Naive thymus-derived CD8-positive, alpha-beta T cell (primary cell): ENCODE measurements around the gene CERS3. TPM values are rescaled to one million over a fixed set of nuclear protein-coding genes. Genes with fewer than 3 reads are reported as not detected.

Source experiments
- ATAC-seq, 2 donors: fragments of 150-1000 bp; cut with Tn5 transposase in 1 of 2; sonication (Bioruptor Pico), chemical (Tn5 transposase) in 1 of 2; 1 replicate in 1 of 2; 2 replicates in 1 of 2; pipeline ENCODE4 v1.10.0; 2021; ENCODE audit warnings: mild to moderate bottlenecking in 2 of 2, moderate library complexity in 2 of 2
- POLR2A ChIA-PET: fragments of 350-600 bp; sonication (Branson Sonifier 250); formaldehyde crosslinking; loops from one replicate; lab custom pipeline; 2021; ENCODE audit warnings: antibody characterized with exemption; lab: Charles Lee
- DNase-seq, 10 donors: peaks; one replicate each; pipeline versions ENCODE4 v3.0.0 to v3.0.0-alpha.2; 2020 to 2022
- H3K27ac Mint-ChIP-seq, 10 donors: one replicate each; pipeline ENCODE4 v1.8.0; 2020 to 2022; ENCODE audit warnings: mild to moderate bottlenecking in 10 of 10, mixed read lengths in 10 of 10, moderate library complexity in 4 of 10, inconsistent platforms in 1 of 10
- H3K27me3 Mint-ChIP-seq, 5 donors: one replicate each; pipeline ENCODE4 v1.8.0; 2021 to 2022; ENCODE audit warnings: mixed read lengths in 5 of 5
- H3K36me3 Mint-ChIP-seq, 3 donors: one replicate each; pipeline ENCODE4 v1.8.0; 2020 to 2022; ENCODE audit warnings: mixed read lengths in 3 of 3, mild to moderate bottlenecking in 2 of 3, inconsistent platforms in 1 of 3
- H3K4me1 Mint-ChIP-seq, 4 donors: one replicate each; pipeline ENCODE4 v1.8.0; 2021 to 2022; ENCODE audit warnings: mixed read lengths in 4 of 4
- H3K4me3 Mint-ChIP-seq, 10 donors: one replicate each; pipeline ENCODE4 v1.8.0; 2020 to 2022; ENCODE audit warnings: mild to moderate bottlenecking in 10 of 10, mixed read lengths in 10 of 10, moderate library complexity in 6 of 10, inconsistent platforms in 1 of 10
- H3K9me3 Mint-ChIP-seq, 9 donors: one replicate each; pipeline ENCODE4 v1.8.0; 2020 to 2022; ENCODE audit warnings: mixed read lengths in 9 of 9, mild to moderate bottlenecking in 3 of 9, inconsistent platforms in 1 of 9, moderate library complexity in 1 of 9
- polyA plus RNA-seq, 3 donors: library from polyadenylated mRNA; unstranded; fragments of 300-500 nt; fragmentation: Illumina TruSeq; gene quantifications; one replicate each; pipeline ENCODE4 v1.2.3, GENCODE V29; 2021
- total RNA-seq, 8 experiments: library from RNA in 2 of 8; stranded (reverse) in 2 of 8; gene quantifications; one replicate each; pipeline ENCODE4 v1.2.3 and lab custom pipeline; 2021 to 2026

Gene CERS3
- total RNA-seq (1 to 10 TPM; 1.3 to 1.5 TPM), polyA plus RNA-seq (under 1 TPM; 0.20 to 0.50 (median 0.22) TPM), total RNA-seq (lab: John Stamatoyannopoulos, UW) (0.25 to 2.1 (median 0.91) reads per million in 6 experiments)

GRCh38 chr15:100528833-100529428 is at the start of gene CERS3:
Gene CERS3, minus strand, starts transcription at chr15:100528950. Its CDS starts 27,101 bp downstream, at chr15:100501849.
- peak within 1 kb of the TSS in 4 of 10 donors; percentile 28 to 88 (median 58) for H3K27ac Mint-ChIP-seq
- peaks cover 0 to 21% (median 3%) of the 10 kb centered on the region in 3 donors for H3K36me3 Mint-ChIP-seq

DNA sequence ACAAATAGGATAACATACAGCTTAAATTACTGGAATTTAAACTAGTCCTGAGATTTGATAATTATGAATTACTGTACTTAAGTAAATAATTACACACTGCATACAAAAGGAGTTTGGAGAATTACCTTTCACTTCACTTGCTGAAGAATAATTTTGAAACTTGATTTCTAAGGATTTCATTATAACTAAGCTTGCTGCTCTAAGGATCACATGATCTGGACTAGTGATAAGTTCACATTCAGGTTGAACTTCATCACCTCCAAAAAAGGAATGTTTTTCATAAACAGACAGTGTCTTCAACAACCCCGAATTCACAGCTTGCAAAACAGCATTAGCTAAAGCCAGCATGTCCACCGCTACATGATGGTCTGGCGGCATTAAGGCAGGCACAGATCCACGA is 44.8 kb upstream of the CERS3 start:
- peak overlapping the region; percentile 18 to 93 (median 84) for H3K27ac Mint-ChIP-seq

More at GRCh38 chr15:100528833-100529428, at the start of gene CERS3:
- Mint-ChIP-seq H3K9me3 (peaks cover 0 to 2% (median 0%) of the 10 kb centered on the region in 9 donors), H3K4me1 (peaks cover 0 to 9% (median 7%) of the 10 kb centered on the region in 4 donors), H3K4me3 (no peak within 1 kb of the TSS), H3K27me3 (peaks cover 0 to 9% (median 5%) of the 10 kb centered on the region in 5 donors)
- ATAC-seq (no peak), DNase-seq (no peak)
- POLR2A ChIA-PET = no interaction called here

GRCh38 chr15:100572362-100572983 is 43.7 kb upstream of the CERS3 start:
- DNase-seq = peak in 3 of 10 donors; percentile 33 to 47 (median 46)
- peaks cover 0 to 65% (median 21%) of the 10 kb centered on the region in 3 donors for H3K36me3 Mint-ChIP-seq
- peaks cover 28 to 59% (median 55%) of the 10 kb centered on the region in 4 donors for H3K4me1 Mint-ChIP-seq

More for the DNA sequence above, 44.8 kb upstream of the CERS3 start:
- Mint-ChIP-seq H3K36me3 (peaks cover 0 to 63% (median 25%) of the 10 kb centered on the region in 3 donors), H3K9me3 (no peaks in the 10 kb centered on the region), H3K4me3 (no peak overlapping the region), H3K4me1 (peaks cover 28 to 61% (median 57%) of the 10 kb centered on the region in 4 donors), H3K27me3 (no peaks in the 10 kb centered on the region)
- no peak for ATAC-seq
- DNase-seq = no peak
- POLR2A ChIA-PET = interaction anchor here (0.7 to 3.4 kb wide), 4 partner anchors 16 to 224 kb away, joined by 3 to 16 read pairs (median 7); partner anchors contain the start of genes ASB7 and LINS1

DNA sequence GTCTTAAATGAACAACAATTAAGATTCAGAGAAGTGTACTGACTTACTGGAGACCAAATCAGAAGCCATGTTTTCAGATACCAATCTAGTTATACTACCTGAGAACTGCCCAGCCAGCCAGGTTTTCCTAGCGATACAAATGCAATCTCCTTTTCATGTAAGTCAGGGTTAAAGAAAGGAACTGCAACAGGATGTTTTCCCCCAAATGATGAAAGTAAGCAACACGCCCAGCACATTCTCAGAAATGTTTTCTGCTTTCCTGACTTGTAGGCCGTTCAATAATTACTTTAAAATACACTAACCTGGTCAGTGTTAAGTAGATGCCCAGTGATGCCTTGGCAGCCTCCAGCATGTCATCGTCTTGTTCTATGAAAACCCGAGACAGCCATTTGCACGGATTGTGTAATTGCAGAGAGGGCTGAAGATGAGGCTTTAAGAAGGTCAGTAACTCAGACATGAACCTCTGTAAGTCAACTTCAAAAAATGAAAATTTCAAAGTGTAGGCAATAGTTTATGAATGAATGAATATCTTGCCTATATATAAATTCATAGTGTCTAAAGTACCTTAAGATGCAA is 42.9 kb upstream of the CERS3 start:
- Mint-ChIP-seq H3K4me1 (peaks cover 27 to 53% (median 50%) of the 10 kb centered on the region in 4 donors), H3K36me3 (peaks cover 0 to 62% (median 21%) of the 10 kb centered on the region in 3 donors), H3K9me3 (no peaks in the 10 kb centered on the region), H3K27ac (peak overlapping the region; percentile 63 to 97 (median 92)), H3K27me3 (no peaks in the 10 kb centered on the region), H3K4me3 (peak overlapping the region; percentile 52 to 80 (median 70))
- DNase-seq (peak in 2 of 10 donors; percentile 7 to 26), ATAC-seq (peak; percentile 23 to 54)
- POLR2A ChIA-PET = interaction anchor here (0.6 to 3.4 kb wide), 5 partner anchors 30 to 643 kb away, joined by 3 to 16 read pairs (median 4); partner anchors contain the start of genes ASB7 and LINS1

More at GRCh38 chr15:100572362-100572983, 43.7 kb upstream of the CERS3 start:
- Mint-ChIP-seq H3K27me3 (no peaks in the 10 kb centered on the region), H3K4me3 (peak overlapping the region in 7 of 10 donors; percentile 66 to 80 (median 71)), H3K9me3 (no peaks in the 10 kb centered on the region), H3K27ac (peak overlapping the region in 9 of 10 donors; percentile 35 to 97 (median 92))
- ATAC-seq = peak; percentile 42 to 50
- POLR2A ChIA-PET = interaction anchor here (1.1 to 3.4 kb wide), 4 partner anchors 30 to 644 kb away, joined by 3 to 16 read pairs (median 6); partner anchors contain the start of genes ASB7 and LINS1

DNA sequence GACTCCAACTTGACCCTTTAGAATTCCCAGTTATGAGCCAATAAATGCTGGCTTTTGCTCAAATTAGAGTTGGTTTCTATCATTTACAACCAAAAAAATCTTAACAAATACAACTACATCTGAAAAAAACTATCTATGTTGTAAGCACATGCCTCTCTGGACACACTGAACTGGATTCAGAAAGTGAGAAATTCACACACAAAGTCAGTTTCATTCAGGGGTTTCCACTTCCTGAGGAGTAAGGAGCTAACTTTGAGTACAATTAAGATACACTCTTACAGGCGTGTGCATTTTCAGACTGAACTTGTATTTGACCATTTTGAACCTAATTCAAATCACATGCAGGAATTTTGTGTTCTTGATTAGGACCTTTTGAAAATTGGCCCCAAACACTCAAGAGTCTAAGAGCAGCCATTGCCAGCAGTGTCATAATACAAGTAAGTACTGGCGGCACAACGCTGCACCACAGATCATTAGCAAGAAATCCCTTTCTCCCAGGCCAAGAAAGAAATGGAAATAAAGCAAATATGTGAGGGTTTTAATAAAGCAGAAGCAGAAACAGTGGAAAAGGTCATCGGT is 42.1 kb upstream of the CERS3 start:
- Mint-ChIP-seq H3K36me3 (peaks cover 0 to 58% (median 21%) of the 10 kb centered on the region in 3 donors), H3K9me3 (no peaks in the 10 kb centered on the region), H3K27me3 (no peaks in the 10 kb centered on the region), H3K27ac (peak overlapping the region; percentile 63 to 97 (median 92)), H3K4me3 (peak overlapping the region; percentile 52 to 80 (median 70)), H3K4me1 (peaks cover 20 to 49% (median 43%) of the 10 kb centered on the region in 4 donors)
- no peak for DNase-seq
- POLR2A ChIA-PET = interaction anchor here (0.6 to 3.4 kb wide), 5 partner anchors 31 to 229 kb away, joined by 3 to 16 read pairs (median 4); partner anchors contain the start of genes ADAMTS17, ASB7 and LINS1
- ATAC-seq = no peak

DNA sequence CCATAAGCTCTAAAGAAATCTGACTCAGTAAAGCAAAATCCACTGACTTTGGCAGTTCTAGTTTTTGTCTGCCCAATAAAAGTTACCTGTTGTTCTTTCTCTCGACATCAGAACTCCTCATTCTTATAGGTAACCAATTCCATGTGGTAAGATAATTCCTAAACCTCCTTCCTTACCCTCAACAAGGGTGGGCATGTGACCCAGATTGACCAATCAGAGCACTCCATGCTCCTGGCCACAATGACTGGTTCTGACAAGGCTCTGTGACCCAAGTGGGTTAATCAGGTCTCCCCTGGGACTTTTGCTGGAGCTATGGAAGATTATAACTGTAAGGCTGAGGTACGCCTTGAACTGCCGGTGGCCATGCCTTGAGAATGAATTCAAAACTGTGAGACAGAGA is 41.5 kb upstream of the CERS3 start:
- POLR2A ChIA-PET = interaction anchor here (0.6 to 1.0 kb wide), 2 partner anchors 132 to 228 kb away, joined by 3 to 5 read pairs; partner anchors contain the start of gene ADAMTS17
- Mint-ChIP-seq H3K27ac (peak overlapping the region; percentile 5 to 97 (median 92)), H3K4me1 (peaks cover 21 to 45% (median 41%) of the 10 kb centered on the region in 4 donors), H3K9me3 (no peaks in the 10 kb centered on the region), H3K36me3 (peaks cover 0 to 54% (median 21%) of the 10 kb centered on the region in 3 donors), H3K4me3 (peak overlapping the region in 5 of 10 donors; percentile 13 to 73 (median 67)), H3K27me3 (no peaks in the 10 kb centered on the region)
- ATAC-seq (no peak), DNase-seq (no peak)

DNA sequence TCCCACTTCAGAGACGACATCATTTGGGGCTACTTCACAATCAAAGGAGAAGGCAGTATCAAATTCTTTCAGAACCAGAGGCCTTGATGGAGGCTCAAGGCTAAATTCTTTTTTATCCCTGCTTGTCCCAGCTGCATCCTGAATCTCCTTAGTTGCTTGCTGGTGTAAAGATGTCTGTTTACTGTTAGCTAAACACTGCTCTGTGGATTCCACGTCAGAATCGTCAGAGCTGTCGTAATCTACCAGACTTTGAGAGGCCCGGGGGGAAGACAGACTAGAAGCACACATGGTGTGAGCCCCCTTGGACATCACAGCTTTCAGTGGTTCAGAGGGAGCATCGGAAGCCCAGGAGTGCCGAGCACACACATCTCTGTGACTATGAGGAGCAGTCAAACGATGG is 40.6 kb upstream of the CERS3 start:
- no peak overlapping the region for H3K4me3 Mint-ChIP-seq
- H3K36me3 Mint-ChIP-seq = peaks cover 0 to 49% (median 18%) of the 10 kb centered on the region in 3 donors
- POLR2A ChIA-PET = no interaction called here
- DNase-seq = no peak
- peaks cover 20 to 45% (median 41%) of the 10 kb centered on the region in 4 donors for H3K4me1 Mint-ChIP-seq
- no peak for ATAC-seq
- peak overlapping the region in 8 of 10 donors; percentile 12 to 95 (median 72) for H3K27ac Mint-ChIP-seq
- no peaks in the 10 kb centered on the region for H3K9me3 Mint-ChIP-seq
- no peaks in the 10 kb centered on the region for H3K27me3 Mint-ChIP-seq

DNA sequence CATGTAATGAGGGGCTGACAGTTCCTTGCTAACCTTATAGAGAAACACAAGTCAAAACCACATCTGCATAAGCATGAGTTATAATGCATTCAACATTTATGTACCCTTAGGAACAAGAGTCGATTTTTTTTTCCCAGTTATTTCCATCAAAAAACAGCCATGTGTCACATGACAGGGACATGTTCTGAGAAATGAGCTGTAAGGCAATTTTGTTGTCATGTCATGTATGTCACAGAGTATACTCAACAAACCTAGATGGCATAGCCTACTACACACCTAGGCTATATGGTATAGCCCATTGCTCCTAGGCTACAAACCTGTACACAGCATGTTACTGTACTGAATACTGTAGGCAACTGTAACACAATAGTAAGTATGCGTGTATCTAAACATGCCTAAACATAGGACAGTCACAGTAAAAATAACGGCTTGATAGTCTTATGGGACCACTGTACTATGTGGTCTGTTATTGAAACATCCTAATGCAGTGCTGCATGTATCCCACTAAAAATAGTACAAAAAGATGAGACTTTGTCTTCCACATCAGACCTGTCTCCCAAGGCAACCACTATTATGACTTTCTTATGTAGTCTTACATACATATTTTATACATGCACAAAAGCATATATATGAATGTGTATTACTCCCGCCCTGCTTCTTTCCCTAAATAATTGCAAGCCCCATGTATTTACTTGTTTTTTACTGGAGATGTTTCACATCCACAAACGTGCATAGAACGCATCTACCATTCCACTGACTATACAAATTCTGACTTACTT is 38.3 kb upstream of the CERS3 start:
- ATAC-seq (no peak), DNase-seq (no peak)
- peaks cover 4 to 48% (median 15%) of the 10 kb centered on the region in 3 donors for H3K36me3 Mint-ChIP-seq
- no peaks in the 10 kb centered on the region for H3K9me3 Mint-ChIP-seq
- H3K4me1 Mint-ChIP-seq = peaks cover 23 to 44% (median 31%) of the 10 kb centered on the region in 4 donors
- H3K4me3 Mint-ChIP-seq = no peak overlapping the region
- POLR2A ChIA-PET = interaction anchor here (0.6 kb wide), 1 partner anchor 310 kb away, joined by 3 read pairs; no protein-coding TSS in a partner anchor
- H3K27me3 Mint-ChIP-seq = no peaks in the 10 kb centered on the region
- H3K27ac Mint-ChIP-seq = peak overlapping the region in 6 of 10 donors; percentile 5 to 66 (median 38)

- H3K4me1 Mint-ChIP-seq = peaks cover 12 to 30% (median 18%) of the 10 kb centered on the region in 4 donors
- DNase-seq (no peak), ATAC-seq (no peak)
- POLR2A ChIA-PET = no interaction called here
- H3K27ac Mint-ChIP-seq = peak overlapping the region in 6 of 10 donors; percentile 1 to 50 (median 12)
- H3K27me3 Mint-ChIP-seq = no peaks in the 10 kb centered on the region
- H3K9me3 Mint-ChIP-seq = no peaks in the 10 kb centered on the region
- no peak overlapping the region for H3K4me3 Mint-ChIP-seq
- H3K36me3 Mint-ChIP-seq = peaks cover 4 to 48% (median 15%) of the 10 kb centered on the region in 3 donors
These were observed 36.8 kb upstream of the CERS3 start for GRCh38 chr15:100565591-100565990.

- Mint-ChIP-seq H3K36me3 (peaks cover 10 to 25% (median 14%) of the 10 kb centered on the region in 3 donors), H3K9me3 (peaks cover 0 to 2% (median 0%) of the 10 kb centered on the region in 9 donors), H3K27ac (peak overlapping the region in 8 of 10 donors; percentile 41 to 90 (median 61)), H3K4me1 (peaks cover 3 to 8% (median 5%) of the 10 kb centered on the region in 4 donors), H3K4me3 (no peak overlapping the region), H3K27me3 (no peaks in the 10 kb centered on the region)
- POLR2A ChIA-PET = no interaction called here
- ATAC-seq (no peak), DNase-seq (no peak)
These were observed 31.6 kb upstream of the CERS3 start for GRCh38 chr15:100560323-100560722.

- peaks cover 0 to 2% (median 0%) of the 10 kb centered on the region in 9 donors for H3K9me3 Mint-ChIP-seq
- H3K27me3 Mint-ChIP-seq = no peaks in the 10 kb centered on the region
- POLR2A ChIA-PET = no interaction called here
- ATAC-seq (no peak), DNase-seq (no peak)
- no peak overlapping the region for H3K4me3 Mint-ChIP-seq
- H3K4me1 Mint-ChIP-seq = peaks cover under 1 to 5% (median 2%) of the 10 kb centered on the region in 4 donors
- peaks cover 10 to 21% (median 14%) of the 10 kb centered on the region in 3 donors for H3K36me3 Mint-ChIP-seq
- H3K27ac Mint-ChIP-seq = peak overlapping the region in 6 of 10 donors; percentile 21 to 74 (median 42)
These were observed 30.6 kb upstream of the CERS3 start for GRCh38 chr15:100559330-100559729.
